ENCODE results near the gene IQCM.

IQCM gene

GRCh38 chr4:149708513-149709130 lies 107.0 kb downstream of the IQCM start:
- Histone ChIP-seq H3K27me3 (ENCODE audit: control insufficient read depth, insufficient read depth, low read length) (no peaks in the 10 kb centered on the region), H3K4me1 (ENCODE audit: control insufficient read depth, insufficient read depth, low read length) (peaks cover 2% of the 10 kb centered on the region), H3K36me3 (ENCODE audit: control insufficient read depth, insufficient read depth, low read length) (no peaks in the 10 kb centered on the region), H3K9ac (ENCODE audit: low read depth, low read length) (no peak overlapping the region), H3K4me3 (ENCODE audit: low read depth, low read length) (no peak overlapping the region), H3K9me3 (ENCODE audit: control insufficient read depth, insufficient read depth, low read length) (no peaks in the 10 kb centered on the region)

- H3K4me3 ChIP-seq (ENCODE audit: low read depth, low read length) = no peak overlapping the region
- H3K9me3 ChIP-seq (ENCODE audit: control insufficient read depth, insufficient read depth, low read length) = no peaks in the 10 kb centered on the region
- no peaks in the 10 kb centered on the region for H3K4me1 ChIP-seq (ENCODE audit: control insufficient read depth, insufficient read depth, low read length)
- H3K9ac ChIP-seq (ENCODE audit: low read depth, low read length) = no peak overlapping the region
- H3K36me3 ChIP-seq (ENCODE audit: control insufficient read depth, insufficient read depth, low read length) = no peaks in the 10 kb centered on the region
- no peaks in the 10 kb centered on the region for H3K27me3 ChIP-seq (ENCODE audit: control insufficient read depth, insufficient read depth, low read length)
These were observed 107.8 kb downstream of the IQCM start for GRCh38 chr4:149707862-149708261.

GRCh38 chr4:149706942-149707341 lies 108.7 kb downstream of the IQCM start:
- H3K4me1 ChIP-seq (ENCODE audit: control insufficient read depth, insufficient read depth, low read length) = no peaks in the 10 kb centered on the region
- H3K27me3 ChIP-seq (ENCODE audit: control insufficient read depth, insufficient read depth, low read length) = no peaks in the 10 kb centered on the region
- no peaks in the 10 kb centered on the region for H3K36me3 ChIP-seq (ENCODE audit: control insufficient read depth, insufficient read depth, low read length)
- no peak overlapping the region for H3K4me3 ChIP-seq (ENCODE audit: low read depth, low read length)
- no peaks in the 10 kb centered on the region for H3K9me3 ChIP-seq (ENCODE audit: control insufficient read depth, insufficient read depth, low read length)
- no peak overlapping the region for H3K9ac ChIP-seq (ENCODE audit: low read depth, low read length)

GRCh38 chr4:149702414-149703293 lies 113.0 kb downstream of the IQCM start:
- Histone ChIP-seq H3K4me3 (ENCODE audit: low read depth, low read length) (no peak overlapping the region), H3K27me3 (ENCODE audit: control insufficient read depth, insufficient read depth, low read length) (peaks cover 5% of the 10 kb centered on the region), H3K36me3 (ENCODE audit: control insufficient read depth, insufficient read depth, low read length) (no peaks in the 10 kb centered on the region), H3K9me3 (ENCODE audit: control insufficient read depth, insufficient read depth, low read length) (no peaks in the 10 kb centered on the region), H3K9ac (ENCODE audit: low read depth, low read length) (no peak overlapping the region), H3K4me1 (ENCODE audit: control insufficient read depth, insufficient read depth, low read length) (peaks cover 5% of the 10 kb centered on the region)

- Histone ChIP-seq H3K36me3 (ENCODE audit: control insufficient read depth, insufficient read depth, low read length) (no peaks in the 10 kb centered on the region), H3K9me3 (ENCODE audit: control insufficient read depth, insufficient read depth, low read length) (no peaks in the 10 kb centered on the region), H3K27me3 (ENCODE audit: control insufficient read depth, insufficient read depth, low read length) (peaks cover 5% of the 10 kb centered on the region), H3K4me3 (ENCODE audit: low read depth, low read length) (no peak overlapping the region), H3K4me1 (ENCODE audit: control insufficient read depth, insufficient read depth, low read length) (peaks cover 5% of the 10 kb centered on the region), H3K9ac (ENCODE audit: low read depth, low read length) (no peak overlapping the region)
These were observed 114.0 kb downstream of the IQCM start for GRCh38 chr4:149701435-149702156.

- Histone ChIP-seq H3K4me1 (ENCODE audit: control insufficient read depth, insufficient read depth, low read length) (peaks cover 5% of the 10 kb centered on the region), H3K9me3 (ENCODE audit: control insufficient read depth, insufficient read depth, low read length) (no peaks in the 10 kb centered on the region), H3K27me3 (ENCODE audit: control insufficient read depth, insufficient read depth, low read length) (peaks cover 5% of the 10 kb centered on the region)
These were observed 115.4 kb downstream of the IQCM start for GRCh38 chr4:149700272-149700671.

GRCh38 chr4:149699642-149700041 lies 116.0 kb downstream of the IQCM start:
- no peak overlapping the region for H3K9ac ChIP-seq (ENCODE audit: low read depth, low read length)
- H3K4me1 ChIP-seq (ENCODE audit: control insufficient read depth, insufficient read depth, low read length) = peaks cover 5% of the 10 kb centered on the region
- peaks cover 5% of the 10 kb centered on the region for H3K27me3 ChIP-seq (ENCODE audit: control insufficient read depth, insufficient read depth, low read length)
- H3K4me3 ChIP-seq (ENCODE audit: low read depth, low read length) = no peak overlapping the region
- H3K9me3 ChIP-seq (ENCODE audit: control insufficient read depth, insufficient read depth, low read length) = no peaks in the 10 kb centered on the region
- H3K36me3 ChIP-seq (ENCODE audit: control insufficient read depth, insufficient read depth, low read length) = no peaks in the 10 kb centered on the region

More at GRCh38 chr4:149700272-149700671, 115.4 kb downstream of the IQCM start:
- Histone ChIP-seq H3K36me3 (ENCODE audit: control insufficient read depth, insufficient read depth, low read length) (no peaks in the 10 kb centered on the region), H3K4me3 (ENCODE audit: low read depth, low read length) (no peak overlapping the region), H3K9ac (ENCODE audit: low read depth, low read length) (no peak overlapping the region)

- no peaks in the 10 kb centered on the region for H3K27me3 ChIP-seq (ENCODE audit: control insufficient read depth, insufficient read depth, low read length)
- no peaks in the 10 kb centered on the region for H3K9me3 ChIP-seq (ENCODE audit: control insufficient read depth, insufficient read depth, low read length)
- H3K4me1 ChIP-seq (ENCODE audit: control insufficient read depth, insufficient read depth, low read length) = no peaks in the 10 kb centered on the region
- no peak overlapping the region for H3K9ac ChIP-seq (ENCODE audit: low read depth, low read length)
- H3K36me3 ChIP-seq (ENCODE audit: control insufficient read depth, insufficient read depth, low read length) = no peaks in the 10 kb centered on the region
- H3K4me3 ChIP-seq (ENCODE audit: low read depth, low read length) = no peak overlapping the region
These were observed 124.9 kb downstream of the IQCM start for GRCh38 chr4:149690726-149691125.

GRCh38 chr4:149684516-149684915 lies 131.1 kb downstream of the IQCM start:
- H3K36me3 ChIP-seq (ENCODE audit: control insufficient read depth, insufficient read depth, low read length) = no peaks in the 10 kb centered on the region
- H3K4me1 ChIP-seq (ENCODE audit: control insufficient read depth, insufficient read depth, low read length) = no peaks in the 10 kb centered on the region
- no peak overlapping the region for H3K9ac ChIP-seq (ENCODE audit: low read depth, low read length)
- H3K4me3 ChIP-seq (ENCODE audit: low read depth, low read length) = no peak overlapping the region
- no peaks in the 10 kb centered on the region for H3K9me3 ChIP-seq (ENCODE audit: control insufficient read depth, insufficient read depth, low read length)
- no peaks in the 10 kb centered on the region for H3K27me3 ChIP-seq (ENCODE audit: control insufficient read depth, insufficient read depth, low read length)

- Histone ChIP-seq H3K9ac (ENCODE audit: low read depth, low read length) (no peak overlapping the region), H3K9me3 (ENCODE audit: control insufficient read depth, insufficient read depth, low read length) (no peaks in the 10 kb centered on the region), H3K27me3 (ENCODE audit: control insufficient read depth, insufficient read depth, low read length) (no peaks in the 10 kb centered on the region), H3K36me3 (ENCODE audit: control insufficient read depth, insufficient read depth, low read length) (no peaks in the 10 kb centered on the region), H3K4me3 (ENCODE audit: low read depth, low read length) (no peak overlapping the region), H3K4me1 (ENCODE audit: control insufficient read depth, insufficient read depth, low read length) (no peaks in the 10 kb centered on the region)
These were observed 139.6 kb downstream of the IQCM start for GRCh38 chr4:149676076-149676475.

GRCh38 chr4:149645790-149646189 lies 169.9 kb downstream of the IQCM start:
- H3K4me3 ChIP-seq (ENCODE audit: low read depth, low read length) = no peak overlapping the region
- H3K27me3 ChIP-seq (ENCODE audit: control insufficient read depth, insufficient read depth, low read length) = no peaks in the 10 kb centered on the region
- H3K4me1 ChIP-seq (ENCODE audit: control insufficient read depth, insufficient read depth, low read length) = peaks cover 4% of the 10 kb centered on the region
- no peaks in the 10 kb centered on the region for H3K9me3 ChIP-seq (ENCODE audit: control insufficient read depth, insufficient read depth, low read length)
- no peak overlapping the region for H3K9ac ChIP-seq (ENCODE audit: low read depth, low read length)
- no peaks in the 10 kb centered on the region for H3K36me3 ChIP-seq (ENCODE audit: control insufficient read depth, insufficient read depth, low read length)
